HCT116 (cell line): ENCODE data around the gene RNASE2. TPM values are rescaled to one million over a fixed set of nuclear protein-coding genes. Genes with fewer than 3 reads are reported as not detected.

Source experiments
- ATAC-seq: fragments of 200-7000 bp; cut with Tn5 transposase; 2 replicates; pipeline ENCODE4 v1.9.1; 2020; ENCODE audit warnings: mild to moderate bottlenecking, moderate library complexity
- BruUV-seq: library from RNA; stranded (reverse); fragments of 400-500 nt; replicated peaks from 2 replicates; lab custom pipeline; 2021; lab: Mats Ljungman, UMichigan
- CTCF ChIA-PET: fragments of 300-600 bp; sonication (Branson Sonifier 250); formaldehyde crosslinking; loops from one replicate; lab custom pipeline; 2021; ENCODE audit warnings: antibody characterized with exemption; lab: Charles Lee
- POLR2A ChIA-PET: fragments of 300-600, 350-600 bp; sonication (Branson Sonifier 250); formaldehyde crosslinking; loops from one replicate; lab custom pipeline; 2021; ENCODE audit warnings: antibody characterized with exemption; lab: Charles Lee
- RAD21 ChIA-PET, 2 experiments: fragments of 300-600 bp; sonication (Branson Sonifier 250); formaldehyde crosslinking; loops; one replicate each; lab custom pipeline; 2023; ENCODE audit warnings: low total read pairs in 2 of 2; ENCODE audit not compliant: uncharacterized antibody in 2 of 2, unreplicated experiment in 2 of 2, low non-redundant PET in 1 of 2; lab: Charles Lee
- DNase-seq: peaks from one replicate; pipeline ENCODE4 v3.0.0-alpha.2; 2010; ENCODE audit warnings: low read depth, low spot score
- H2AFZ ChIP-seq: fragments of 200-600 bp; shearing (Covaris generic), sonication (generic); 2 replicates; pipeline ENCODE4 v1.6.1; 2017; ENCODE audit warnings: low read depth, mixed run types, mixed read lengths, antibody characterized with exemption, low read length; ENCODE audit not compliant: poor library complexity, severe bottlenecking
- H3K27ac ChIP-seq: 2 replicates; pipeline ENCODE4 v1.5.1; 2012; ENCODE audit warnings: low read depth, low read length
- H3K27me3 ChIP-seq: fragments of 200-600 bp; sonication (generic); 2 replicates; pipeline ENCODE4 v1.6.1; 2016; ENCODE audit warnings: mixed run types, low read length, mixed read lengths; ENCODE audit not compliant: insufficient read depth
- H3K36me3 ChIP-seq, 2 experiments: fragments of 200-500 bp in 1 of 2; fragments of 200-600 bp in 1 of 2; sonication (Bioruptor generic) in 1 of 2; sonication (generic) in 1 of 2; 2 replicates each; pipeline versions ENCODE4 v1.5.1 to v1.6.1; 2014 to 2016; ENCODE audit warnings: low read length in 2 of 2, inconsistent platforms in 1 of 2, mixed read lengths in 1 of 2, mixed run types in 1 of 2; ENCODE audit not compliant: insufficient read depth in 2 of 2, control insufficient read depth in 1 of 2
- H3K4me1 ChIP-seq, 2 experiments: fragments of 200-600 bp in 1 of 2; sonication (generic) in 1 of 2; 2 replicates each; pipeline versions ENCODE4 v1.5.1 to v1.6.1; 2012 to 2017; ENCODE audit warnings: low read length in 2 of 2, inconsistent platforms in 1 of 2, mild to moderate bottlenecking in 1 of 2, mixed read lengths in 1 of 2, mixed run types in 1 of 2, moderate library complexity in 1 of 2; ENCODE audit not compliant: insufficient read depth in 2 of 2, control insufficient read depth in 1 of 2
- H3K4me2 ChIP-seq: fragments of 200-600 bp; sonication (generic); 2 replicates; pipeline ENCODE4 v1.6.1; 2017; ENCODE audit warnings: mixed run types, low read length, mixed read lengths
- H3K4me3 ChIP-seq, 2 experiments: fragments of 200-600 bp in 1 of 2; sonication (generic) in 1 of 2; replicated peaks in 1 of 2; 2 replicates each; pipeline ENCODE4 v1.5.1; 2011 to 2016; ENCODE audit warnings: low read length in 2 of 2, control low read depth in 1 of 2, low read depth in 1 of 2, mild to moderate bottlenecking in 1 of 2, mixed read lengths in 1 of 2, mixed run types in 1 of 2
- H3K79me2 ChIP-seq: fragments of 200-600 bp; sonication (generic); 2 replicates; pipeline ENCODE4 v1.6.1; 2017; ENCODE audit warnings: mild to moderate bottlenecking, mixed run types, low read length, moderate library complexity, mixed read lengths; ENCODE audit not compliant: insufficient read depth
- H3K9ac ChIP-seq: fragments of 200-600 bp; sonication (generic); 2 replicates; pipeline ENCODE4 v1.6.1; 2016; ENCODE audit warnings: low read length, mixed read lengths
- H3K9me2 ChIP-seq: fragments of 200-600 bp; sonication (generic), shearing (Covaris generic); 2 replicates; pipeline ENCODE4 v1.6.1; 2017; ENCODE audit warnings: mixed run types, mild to moderate bottlenecking, moderate library complexity; ENCODE audit not compliant: insufficient read depth
- H3K9me3 ChIP-seq, 2 experiments: fragments of 200-500 bp in 1 of 2; fragments of 200-600 bp in 1 of 2; sonication (Bioruptor generic) in 1 of 2; sonication (generic) in 1 of 2; 2 replicates each; pipeline ENCODE4 v1.6.1; 2014 to 2017; ENCODE audit warnings: low read length in 2 of 2, mixed read lengths in 2 of 2, inconsistent platforms in 1 of 2, low read depth in 1 of 2, mild to moderate bottlenecking in 1 of 2, mixed run types in 1 of 2, moderate library complexity in 1 of 2; ENCODE audit not compliant: control insufficient read depth in 1 of 2, insufficient read depth in 1 of 2
- H4K20me1 ChIP-seq: fragments of 200-600 bp; sonication (generic), shearing (Covaris generic); 2 replicates; pipeline ENCODE4 v1.6.1; 2017; ENCODE audit warnings: mixed run types, mild to moderate bottlenecking, moderate library complexity; ENCODE audit not compliant: insufficient read depth
- ATF3 ChIP-seq: IDR thresholded peaks from 2 replicates; pipeline ENCODE4 v1.6.1; 2012
- ELF1 ChIP-seq: IDR thresholded peaks from 2 replicates; pipeline ENCODE4 v1.6.1; 2012; ENCODE audit warnings: low read depth, borderline replicate concordance
- FOSL1 ChIP-seq: IDR thresholded peaks from 2 replicates; pipeline ENCODE4 v1.6.1; 2012; ENCODE audit warnings: low read depth
- JUND ChIP-seq: IDR thresholded peaks from 2 replicates; pipeline ENCODE4 v1.6.1; 2012
- POLR2AphosphoS5 ChIP-seq: IDR thresholded peaks from 2 replicates; pipeline ENCODE4 v1.6.1; 2011; ENCODE audit warnings: mild to moderate bottlenecking, low read depth, low read length, moderate library complexity
- RAD21 ChIP-seq: IDR thresholded peaks from 2 replicates; pipeline ENCODE4 v1.6.1; 2012; ENCODE audit warnings: low read depth, mild to moderate bottlenecking
- SIN3A ChIP-seq: IDR thresholded peaks from 2 replicates; pipeline ENCODE4 v1.6.1; 2012; ENCODE audit warnings: low read depth
- SP1 ChIP-seq: IDR thresholded peaks from 2 replicates; pipeline ENCODE4 v1.6.1; 2012; ENCODE audit warnings: low read depth
- TCF7L2 ChIP-seq: IDR thresholded peaks from 2 replicates; pipeline ENCODE4 v1.7.0; 2011; ENCODE audit warnings: borderline replicate concordance, inconsistent platforms; ENCODE audit not compliant: insufficient read depth, insufficient read length; ENCODE audit errors: extremely low read depth
- ZBTB33 ChIP-seq: IDR thresholded peaks from 2 replicates; pipeline ENCODE4 v1.6.1; 2011; ENCODE audit warnings: mild to moderate bottlenecking, low read length, moderate library complexity; ENCODE audit not compliant: insufficient replicate concordance; ENCODE audit errors: extremely low read depth
- ZNF274 ChIP-seq: fragments of 200-500 bp; sonication (Bioruptor generic); IDR thresholded peaks from 2 replicates; pipeline ENCODE4 v1.6.1; 2014; ENCODE audit warnings: mild to moderate bottlenecking, low read depth, low read length, inconsistent platforms
- intact Hi-C: fragments of 100-400 bp; cut with micrococcal nuclease; formaldehyde crosslinking; loops from 2 replicates; pipeline ENCODE4 v1.10.0; 2022
- total RNA-seq: library from RNA; stranded (reverse); gene quantifications from one replicate; pipeline ENCODE4 v1.2.1, GENCODE V29; 2021; ENCODE audit not compliant: unreplicated experiment

The RNASE2 gene
- total RNA-seq, 1 experiment from 2014 or later, result not detected

GRCh38 chr14:21003788-21004346 is 48.6 kb downstream of the RNASE2 start:
- CTCF ChIA-PET, result interaction anchor here (1.8 to 2.9 kb wide), 3 partner anchors 11 to 146 kb away, joined by 4 to 53 read pairs (median 8); no protein-coding TSS in a partner anchor
- no peak overlapping the region for H3K4me2 ChIP-seq
- H3K79me2 ChIP-seq, result no peaks in the 10 kb centered on the region
- RAD21 ChIA-PET, result no interaction called here
- H3K27ac ChIP-seq, result no peak overlapping the region
- H3K4me1 ChIP-seq, result peaks cover 4 to 10% of the 10 kb centered on the region in 2 experiments; a peak in 3 of 4 replicates
- POLR2A ChIA-PET, result no interaction called here
- H3K4me3 ChIP-seq, result no peak overlapping the region
- DNase-seq, result no peak
- no peaks in the 10 kb centered on the region for H3K27me3 ChIP-seq
- H3K9me3 ChIP-seq, result no peaks in the 10 kb centered on the region
- TF ChIP-seq RAD21 (no peak), ZNF274 (no peak), ELF1 (no peak), ATF3 (no peak), POLR2AphosphoS5 (no peak), SIN3A (no peak), JUND (no peak), SP1 (no peak), TCF7L2 (no peak), ZBTB33 (no peak), FOSL1 (no peak)
- TF ChIP-seq, all 23 proteins: peak for 0
- Histone ChIP-seq H3K9me2 (no peaks in the 10 kb centered on the region), H3K9ac (no peak overlapping the region), H2AFZ (no peak overlapping the region), H3K36me3 (no peaks in the 10 kb centered on the region), H4K20me1 (no peaks in the 10 kb centered on the region)
- no peak for ATAC-seq
- BruUV-seq, result no TSS peak
- intact Hi-C loops, result no loop called here

Other genes with a start within 250 kb of the RNASE2 start
- gene EDDM3A, start 209.6 kb upstream of the RNASE2 start, total RNA-seq, result not detected
- gene EDDM3B, start 187.1 kb upstream of the RNASE2 start, total RNA-seq, result not detected
- gene RNASE6, start 174.2 kb upstream of the RNASE2 start, total RNA-seq, result not detected
- gene RNASE1, start 152.6 kb upstream of the RNASE2 start, total RNA-seq, result 3.3 TPM
- not detected for gene RNASE3, start 64.1 kb upstream of the RNASE2 start, total RNA-seq
- 93.5 TPM for gene METTL17, start 34.5 kb downstream of the RNASE2 start, total RNA-seq
- not detected for gene SLC39A2, start 43.8 kb downstream of the RNASE2 start, total RNA-seq
- 18.9 TPM for gene NDRG2, start 69.6 kb downstream of the RNASE2 start, total RNA-seq
- gene TPPP2, start 74.7 kb downstream of the RNASE2 start, total RNA-seq, result not detected
- 0.15 TPM for gene RNASE13, start 79.3 kb downstream of the RNASE2 start, total RNA-seq
- gene RNASE7, start 86.9 kb downstream of the RNASE2 start, total RNA-seq, result not detected
- gene RNASE8, start 102.3 kb downstream of the RNASE2 start, total RNA-seq, result not detected
- gene ARHGEF40, start 114.8 kb downstream of the RNASE2 start, total RNA-seq, result 6.3 TPM
- gene ZNF219, start 143.2 kb downstream of the RNASE2 start, total RNA-seq, result 16.6 TPM
- 0.59 TPM for gene TMEM253, start 145.6 kb downstream of the RNASE2 start, total RNA-seq
- gene OR5AU1, start 200.6 kb downstream of the RNASE2 start, total RNA-seq, result not detected